22Rv1 (cell line): Measurements from ENCODE around the gene SEH1L.

Experiments
- H3K27ac ChIP-seq: fragments of 450-650 bp; 2 replicates; pipeline ENCODE4 v1.5.1; 2017
- ZFX ChIP-seq: fragments of 450-650 bp; IDR thresholded peaks from 2 replicates; pipeline ENCODE4 v1.6.1; 2017; ENCODE audit warnings: antibody characterized with exemption, borderline replicate concordance
- TF ChIP-seq, protein P1 (sequence below): fragments of 450-650 bp; IDR thresholded peaks from 2 replicates; pipeline ENCODE4 v1.5.1; 2017; ENCODE audit warnings: mild to moderate bottlenecking

The SEH1L gene

DNA sequence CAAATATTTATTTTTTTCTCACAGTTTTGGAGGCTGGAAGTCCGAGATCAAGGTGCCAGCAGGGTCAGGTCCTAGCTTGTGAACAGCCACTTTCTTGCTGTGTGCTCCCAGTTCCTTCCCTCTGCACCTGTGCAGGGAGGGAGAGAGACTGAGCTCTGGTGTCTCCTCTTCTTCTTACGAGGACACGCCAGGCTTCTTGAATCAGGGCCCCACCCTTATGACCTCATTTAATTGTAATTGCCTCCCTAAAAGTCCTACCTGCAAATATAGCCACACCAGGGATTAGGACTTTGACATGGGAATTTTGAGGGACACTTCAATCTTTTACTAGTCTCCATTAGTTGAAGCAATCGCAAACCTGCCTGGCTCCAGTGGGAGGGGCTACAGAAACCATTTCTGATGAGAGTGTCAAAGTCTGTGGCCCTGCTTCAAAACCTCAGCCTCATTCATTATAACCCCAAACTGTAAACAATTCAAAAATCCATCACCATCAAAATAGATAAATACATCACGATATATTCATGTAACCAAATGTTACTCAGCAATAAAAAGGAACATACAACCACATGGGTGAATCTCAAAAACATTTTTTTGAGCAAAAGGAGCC, 18.2 kb upstream of the SEH1L start:
- no peak overlapping the region for H3K27ac ChIP-seq
- TF ChIP-seq, protein P1, sequence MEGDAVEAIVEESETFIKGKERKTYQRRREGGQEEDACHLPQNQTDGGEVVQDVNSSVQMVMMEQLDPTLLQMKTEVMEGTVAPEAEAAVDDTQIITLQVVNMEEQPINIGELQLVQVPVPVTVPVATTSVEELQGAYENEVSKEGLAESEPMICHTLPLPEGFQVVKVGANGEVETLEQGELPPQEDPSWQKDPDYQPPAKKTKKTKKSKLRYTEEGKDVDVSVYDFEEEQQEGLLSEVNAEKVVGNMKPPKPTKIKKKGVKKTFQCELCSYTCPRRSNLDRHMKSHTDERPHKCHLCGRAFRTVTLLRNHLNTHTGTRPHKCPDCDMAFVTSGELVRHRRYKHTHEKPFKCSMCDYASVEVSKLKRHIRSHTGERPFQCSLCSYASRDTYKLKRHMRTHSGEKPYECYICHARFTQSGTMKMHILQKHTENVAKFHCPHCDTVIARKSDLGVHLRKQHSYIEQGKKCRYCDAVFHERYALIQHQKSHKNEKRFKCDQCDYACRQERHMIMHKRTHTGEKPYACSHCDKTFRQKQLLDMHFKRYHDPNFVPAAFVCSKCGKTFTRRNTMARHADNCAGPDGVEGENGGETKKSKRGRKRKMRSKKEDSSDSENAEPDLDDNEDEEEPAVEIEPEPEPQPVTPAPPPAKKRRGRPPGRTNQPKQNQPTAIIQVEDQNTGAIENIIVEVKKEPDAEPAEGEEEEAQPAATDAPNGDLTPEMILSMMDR = no peak
- TF ChIP-seq ZFX = no peak

DNA sequence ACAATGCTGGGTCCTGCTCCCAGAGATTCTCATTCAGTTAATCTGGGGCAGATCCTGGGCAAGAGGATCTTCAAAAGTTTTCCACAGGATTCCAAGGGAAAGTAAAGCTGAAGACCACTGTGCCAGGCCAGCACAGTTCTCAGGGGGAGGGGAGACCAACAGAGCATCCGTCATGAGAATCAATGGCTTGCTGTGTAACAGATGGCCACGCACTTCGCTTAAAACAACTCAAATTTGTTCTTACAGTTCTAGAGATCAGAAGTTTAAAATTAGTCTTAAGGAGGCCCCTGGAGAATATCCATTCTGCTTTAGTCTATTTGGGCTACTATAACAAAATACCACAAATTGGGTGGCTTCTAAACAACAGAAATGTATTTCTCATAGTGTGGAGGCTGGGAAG, 17.4 kb upstream of the SEH1L start:
- H3K27ac ChIP-seq = no peak overlapping the region
- TF ChIP-seq, protein P1 = no peak
- no peak for TF ChIP-seq ZFX

DNA sequence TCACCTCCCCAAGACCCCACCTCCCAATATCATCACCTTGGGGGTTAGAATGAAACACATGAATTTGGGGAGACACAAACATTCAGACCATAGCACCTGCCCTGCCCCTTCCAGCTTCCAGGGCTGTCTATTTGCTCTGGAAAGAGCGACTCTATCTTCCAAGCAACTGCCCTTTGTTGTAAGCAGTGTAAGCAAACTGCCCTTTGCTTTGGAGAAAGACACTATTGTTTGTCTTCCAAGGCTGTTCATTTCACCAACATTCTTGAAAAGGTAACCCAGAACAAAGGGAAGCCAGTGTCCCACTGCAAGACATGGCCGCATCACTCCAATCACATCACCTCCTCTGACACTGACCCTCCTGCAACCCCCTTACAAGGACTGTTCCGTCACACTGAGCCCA, 16.9 kb upstream of the SEH1L start:
- TF ChIP-seq, protein P1 = no peak
- TF ChIP-seq ZFX = no peak
- no peak overlapping the region for H3K27ac ChIP-seq

DNA sequence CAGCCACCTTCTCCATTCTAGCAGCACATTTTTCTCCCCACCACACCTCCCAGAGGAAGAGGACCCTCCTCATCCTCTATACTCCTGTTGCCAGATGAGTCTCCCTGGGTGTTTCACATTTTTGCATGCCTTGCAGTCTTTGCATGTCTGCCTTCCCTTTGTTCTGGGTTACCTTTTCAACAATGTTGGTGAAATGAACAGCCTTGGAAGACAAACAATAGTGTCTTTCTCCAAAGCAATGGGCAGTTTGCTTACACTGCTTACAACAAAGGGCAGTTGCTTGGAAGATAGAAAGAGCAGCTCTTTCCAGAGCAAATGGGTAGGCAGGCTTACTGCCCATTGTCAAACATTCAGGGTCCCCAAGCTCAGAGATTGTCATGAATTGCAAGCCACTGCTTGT, 14.5 kb upstream of the SEH1L start:
- no peak for TF ChIP-seq ZFX
- TF ChIP-seq, protein P1 = no peak
- no peak overlapping the region for H3K27ac ChIP-seq

DNA sequence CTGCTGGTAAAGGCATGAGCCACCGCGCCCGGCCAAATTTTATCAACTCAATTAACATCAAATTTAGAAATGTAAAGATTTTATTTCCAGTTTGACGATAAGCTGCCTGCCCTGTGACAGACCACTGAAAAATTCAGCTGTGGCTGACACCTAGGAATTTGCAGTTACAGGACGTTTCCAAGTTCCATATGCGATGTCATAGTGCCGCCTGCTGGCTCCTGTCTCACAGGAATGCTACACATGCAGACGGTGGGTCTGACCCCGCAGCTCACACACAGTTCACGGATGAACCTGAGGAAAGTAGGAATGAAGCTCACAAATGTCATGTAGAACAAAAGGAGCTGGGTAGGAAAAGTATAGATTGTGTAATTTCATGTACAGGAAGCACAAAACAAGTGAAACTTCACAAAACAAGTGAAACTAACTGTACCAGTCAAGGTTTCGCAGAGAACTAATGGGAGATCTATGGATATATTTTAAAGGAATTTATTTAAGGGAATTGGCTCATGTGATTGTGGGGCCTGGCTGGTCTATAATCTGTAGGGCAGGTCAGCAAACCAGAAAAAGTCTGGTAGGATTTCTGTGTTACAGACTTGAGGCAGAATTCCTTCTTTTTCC, 13.2 kb upstream of the SEH1L start:
- TF ChIP-seq, protein P1 = peak; percentile 89
- no peak for TF ChIP-seq ZFX
- H3K27ac ChIP-seq = no peak overlapping the region

DNA sequence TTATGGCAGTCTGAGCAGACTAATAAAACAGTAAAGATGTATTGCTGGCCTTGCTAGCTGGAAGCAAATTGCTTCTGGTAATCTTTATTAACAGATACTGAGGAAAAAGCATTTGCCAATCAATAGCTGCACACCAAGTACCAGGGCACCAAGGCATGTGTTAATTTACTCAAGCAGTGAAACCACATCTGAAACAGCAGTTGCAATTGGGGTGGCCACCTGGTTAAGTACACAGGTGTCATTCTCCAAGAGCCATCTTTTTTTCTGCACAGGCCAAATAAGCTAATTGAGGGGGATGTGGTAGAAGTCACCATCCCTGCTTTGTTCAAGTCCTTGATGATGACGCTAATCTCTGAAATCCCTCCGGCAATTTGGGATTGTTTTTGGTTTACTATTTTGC, 8.6 kb upstream of the SEH1L start:
- no peak for TF ChIP-seq ZFX
- TF ChIP-seq, protein P1 = no peak
- no peak overlapping the region for H3K27ac ChIP-seq

DNA sequence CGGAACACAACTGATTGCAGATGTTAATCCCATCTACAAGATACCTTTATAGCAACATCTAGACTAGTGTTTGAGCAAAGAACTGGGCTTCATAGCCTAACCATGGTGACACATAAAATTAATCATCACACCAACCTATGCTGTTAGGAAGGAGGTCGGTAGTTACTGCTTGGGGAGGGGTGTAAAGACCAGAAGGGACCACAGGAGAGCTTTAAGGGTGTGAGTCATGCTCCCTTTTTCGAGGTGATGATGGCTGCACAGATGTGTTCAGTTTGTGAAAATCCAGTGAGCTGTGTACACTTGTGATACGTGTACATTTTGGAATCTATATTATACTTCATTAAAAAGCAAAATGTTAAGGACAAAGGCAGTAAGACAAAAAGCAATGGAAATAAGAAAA, 4.6 kb upstream of the SEH1L start:
- no peak overlapping the region for H3K27ac ChIP-seq
- TF ChIP-seq, protein P1 = no peak
- TF ChIP-seq ZFX = no peak
